Measurements from ENCODE around the gene TNFRSF19. TPM values are rescaled to one million over a fixed set of nuclear protein-coding genes. Genes with fewer than 3 reads are reported as not detected.

Gene TNFRSF19
- total and polyA plus RNA-seq, 2 of the 13 experiments (the other 11 are each of a cell fraction or from before 2014, with no cell fraction given): 75.3 to 77.7 TPM

GRCh38 chr13:23531446-23531845, 38.8 kb upstream of the TNFRSF19 start:
- WGBS (ENCODE audit: low lambda C conversion rate): 75% methylated on average over 2 of the region's 15 CpGs
- FAIRE-seq: no peak
- ATAC-seq: no peak
- in situ Hi-C loops (cut with HindIII; ENCODE audit: extremely low pct_ligation_motif_present, low pct_unique_long_range_greater_than_20kb) (no loop called here), intact Hi-C loops (cut with micrococcal nuclease; ENCODE audit: unreplicated experiment) (no loop called here)
- POLR2A ChIA-PET: no interaction called here
- Histone ChIP-seq H3K9ac (ENCODE audit: insufficient read depth, low read depth, low read length) (no peak overlapping the region), H3K4me1 (ENCODE audit: insufficient read depth, low read length) (peaks cover 9% of the 10 kb centered on the region), H4K20me1 (ENCODE audit: insufficient read depth, low read length) (no peaks in the 10 kb centered on the region), H3K79me2 (ENCODE audit: insufficient read depth, low read length) (no peaks in the 10 kb centered on the region), H3K4me3 (replicated peaks in 1 of 3; ENCODE audit: insufficient read depth in 1 of 3, low read depth in 2 of 3, low read length in 3 of 3) (no peak overlapping the region), H3K27me3 (ENCODE audit: control insufficient read depth in 1 of 2, insufficient read depth in 2 of 2, low read length in 2 of 2) (no peaks in the 10 kb centered on the region), H3K4me2 (ENCODE audit: low read depth, low read length) (no peak overlapping the region), H3K36me3 (replicated peaks in 1 of 2; ENCODE audit: control insufficient read depth in 1 of 2, insufficient read depth in 2 of 2, low read length in 2 of 2) (no peaks in the 10 kb centered on the region), H2AFZ (ENCODE audit: low read length) (no peak overlapping the region), H3K9me3 (ENCODE audit: low read length) (no peaks in the 10 kb centered on the region), H3K27ac (ENCODE audit: extremely low read length, insufficient read depth, low read length) (no peak overlapping the region)
- TF ChIP-seq SOX5 (CRISPR knock-in tag; IDR thresholded peaks at IDR 0.05; ENCODE audit: borderline replicate concordance) (no peak), ZNF12 (CRISPR knock-in tag; IDR thresholded peaks at IDR 0.05) (no peak), ATF6 (CRISPR knock-in tag; conservative IDR thresholded peaks at IDR 0.05) (no peak), FLYWCH1 (CRISPR knock-in tag; IDR thresholded peaks at IDR 0.05) (no peak), SIX1 (CRISPR knock-in tag; IDR thresholded peaks at IDR 0.05; ENCODE audit: borderline replicate concordance) (no peak), USF2 (IDR thresholded peaks at IDR 0.05; ENCODE audit: low read depth, low read length) (no peak), USF2 (CRISPR knock-in tag; IDR thresholded peaks at IDR 0.05; ENCODE audit: borderline replicate concordance) (no peak), ZNF569 (CRISPR knock-in tag; IDR thresholded peaks at IDR 0.05; ENCODE audit: borderline replicate concordance) (no peak), ZNF225 (CRISPR knock-in tag; IDR thresholded peaks at IDR 0.05) (no peak), FOXO4 (CRISPR knock-in tag; conservative IDR thresholded peaks at IDR 0.05) (no peak), SCMH1 (CRISPR knock-in tag; IDR thresholded peaks at IDR 0.05; ENCODE audit: borderline replicate concordance) (no peak), GABPA (IDR thresholded peaks at IDR 0.05; ENCODE audit: low read depth, low read length) (no peak), GABPA (CRISPR knock-in tag; IDR thresholded peaks at IDR 0.05; ENCODE audit: low read depth) (no peak)
- no TSS peak for BruUV-seq (replicated peaks)
- DNase-seq (ENCODE audit: low spot score): no peak
- CTCF ChIA-PET (ENCODE audit: low intra/inter-chr PET ratio, low total read pairs): no interaction called here
